PC-3 (cell line): ENCODE data around the gene PRTFDC1.

Source experiments
- CTCF ChIP-seq: fragments of 300-600 bp; sonication (generic); conservative IDR thresholded peaks from 2 replicates; pipeline ENCODE4 v1.5.1; 2017; ENCODE audit warnings: antibody characterized with exemption, low read depth, mild to moderate bottlenecking, low read length
- EZH2 ChIP-seq: fragments of 300-600 bp; sonication (generic); IDR thresholded peaks from one replicate; pipeline ENCODE4 v1.6.1; 2017; ENCODE audit warnings: antibody characterized with exemption, mild to moderate bottlenecking, low read length; ENCODE audit not compliant: unreplicated experiment

- TF ChIP-seq EZH2 (no peak), CTCF (no peak)
These were observed 13.9 kb downstream of the PRTFDC1 start for GRCh38 chr10:24938525-24938924.
